WERI-Rb-1 (cell line): ENCODE measurements around the gene PSD2.
A peak's percentile ranks its signal among the peaks of the same experiment; 100 is the strongest.

Experiments
- DNase-seq: peaks from one replicate; pipeline ENCODE4 v3.0.0-alpha.2; 2020
- H3K27ac ChIP-seq: fragments of 250-450 bp; sonication (Bioruptor Pico); 2 replicates; pipeline ENCODE4 v1.5.1; 2020; ENCODE audit warnings: mild to moderate bottlenecking, moderate library complexity
- H3K27me3 ChIP-seq: fragments of 250-450 bp; sonication (Bioruptor Pico); 2 replicates; pipeline ENCODE4 v1.5.1; 2021; ENCODE audit warnings: mild to moderate bottlenecking, low read depth, moderate library complexity; ENCODE audit not compliant: insufficient read depth, severe bottlenecking
- H3K36me3 ChIP-seq: fragments of 250-450 bp; sonication (Bioruptor Pico); 2 replicates; pipeline ENCODE4 v1.5.1; 2020; ENCODE audit warnings: mild to moderate bottlenecking, moderate library complexity
- H3K4me3 ChIP-seq: 2 replicates; pipeline ENCODE4 v1.5.1; 2011; ENCODE audit warnings: low read depth, mild to moderate bottlenecking, control low read depth, low read length
- H3K9me3 ChIP-seq: fragments of 250-450 bp; sonication (Bioruptor Pico); 2 replicates; pipeline ENCODE4 v1.5.1; 2021; ENCODE audit warnings: mild to moderate bottlenecking, moderate library complexity; ENCODE audit not compliant: severe bottlenecking
- TF ChIP-seq, protein P1 (sequence below): IDR thresholded peaks from 2 replicates; pipeline ENCODE4 v1.5.1; 2011; ENCODE audit warnings: low read depth, mild to moderate bottlenecking, control low read depth, inconsistent platforms, low read length

PSD2 gene

DNA sequence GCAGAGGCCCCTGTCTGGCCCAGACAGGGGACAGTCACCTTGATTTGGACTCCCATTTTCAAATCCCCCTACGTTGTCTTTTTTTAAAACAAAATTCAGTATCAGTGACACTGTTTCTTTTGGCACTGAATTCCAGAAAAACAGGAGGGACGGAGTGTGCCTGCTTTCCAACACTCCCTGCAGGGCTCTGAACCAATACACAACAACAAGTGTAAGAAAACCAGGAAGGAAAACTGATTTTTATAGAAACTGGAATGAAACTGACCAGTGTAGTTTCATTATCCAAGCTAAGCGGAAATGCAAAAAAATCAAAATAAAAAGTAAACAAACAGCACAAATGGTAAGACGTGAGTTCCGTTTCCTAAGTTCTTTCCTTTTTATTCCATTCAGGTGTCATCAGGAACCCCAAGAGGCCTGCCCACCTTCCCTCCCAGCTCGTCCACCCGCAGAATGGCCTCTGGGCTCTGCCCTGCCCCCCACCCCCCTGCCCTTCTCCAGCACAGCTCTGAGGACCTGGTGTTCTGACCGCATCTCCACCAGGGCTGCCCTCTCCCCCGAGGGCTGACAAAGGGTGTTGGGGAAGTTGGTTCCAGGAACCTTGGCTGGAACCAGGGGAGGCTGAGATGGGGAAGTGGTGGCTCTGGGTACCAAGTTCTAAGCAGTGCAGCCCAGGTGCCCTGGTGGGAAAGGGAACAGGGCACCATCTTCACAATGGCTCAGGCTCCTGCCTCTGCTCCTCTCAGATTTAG is 73.6 kb downstream of the PSD2 start:
- H3K9me3 ChIP-seq, result no peaks in the 10 kb centered on the region
- no peaks in the 10 kb centered on the region for H3K27me3 ChIP-seq
- no peak overlapping the region for H3K27ac ChIP-seq
- TF ChIP-seq, protein P1, sequence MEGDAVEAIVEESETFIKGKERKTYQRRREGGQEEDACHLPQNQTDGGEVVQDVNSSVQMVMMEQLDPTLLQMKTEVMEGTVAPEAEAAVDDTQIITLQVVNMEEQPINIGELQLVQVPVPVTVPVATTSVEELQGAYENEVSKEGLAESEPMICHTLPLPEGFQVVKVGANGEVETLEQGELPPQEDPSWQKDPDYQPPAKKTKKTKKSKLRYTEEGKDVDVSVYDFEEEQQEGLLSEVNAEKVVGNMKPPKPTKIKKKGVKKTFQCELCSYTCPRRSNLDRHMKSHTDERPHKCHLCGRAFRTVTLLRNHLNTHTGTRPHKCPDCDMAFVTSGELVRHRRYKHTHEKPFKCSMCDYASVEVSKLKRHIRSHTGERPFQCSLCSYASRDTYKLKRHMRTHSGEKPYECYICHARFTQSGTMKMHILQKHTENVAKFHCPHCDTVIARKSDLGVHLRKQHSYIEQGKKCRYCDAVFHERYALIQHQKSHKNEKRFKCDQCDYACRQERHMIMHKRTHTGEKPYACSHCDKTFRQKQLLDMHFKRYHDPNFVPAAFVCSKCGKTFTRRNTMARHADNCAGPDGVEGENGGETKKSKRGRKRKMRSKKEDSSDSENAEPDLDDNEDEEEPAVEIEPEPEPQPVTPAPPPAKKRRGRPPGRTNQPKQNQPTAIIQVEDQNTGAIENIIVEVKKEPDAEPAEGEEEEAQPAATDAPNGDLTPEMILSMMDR, result no peak
- no peak overlapping the region for H3K4me3 ChIP-seq
- no peaks in the 10 kb centered on the region for H3K36me3 ChIP-seq
- no peak for DNase-seq

- no peaks in the 10 kb centered on the region for H3K36me3 ChIP-seq
- H3K27ac ChIP-seq, result no peak overlapping the region
- DNase-seq, result no peak
- no peak overlapping the region for H3K4me3 ChIP-seq
- TF ChIP-seq, protein P1, result no peak
- no peaks in the 10 kb centered on the region for H3K9me3 ChIP-seq
- H3K27me3 ChIP-seq, result no peaks in the 10 kb centered on the region
These were observed 75.1 kb downstream of the PSD2 start for GRCh38 chr5:139870677-139871076.

DNA sequence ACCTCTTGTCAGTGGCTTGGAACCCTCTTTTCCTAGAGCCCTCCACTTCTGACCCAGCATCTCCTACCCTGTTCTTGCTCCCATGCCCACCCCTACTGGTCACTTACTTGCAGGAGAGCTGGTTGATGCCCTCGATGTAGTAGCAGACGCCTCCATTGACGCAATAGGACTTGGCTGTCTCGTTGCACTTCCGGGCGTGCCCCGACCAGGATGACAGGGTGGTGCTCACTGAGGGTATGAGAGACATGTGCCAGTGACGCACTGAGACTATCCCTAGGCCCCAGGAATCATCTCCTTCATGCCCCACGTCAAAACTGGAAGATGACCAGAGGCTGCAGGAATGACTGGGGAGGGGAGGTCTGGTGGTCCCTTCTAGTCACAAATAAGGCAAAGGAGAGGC is 76.0 kb downstream of the PSD2 start:
- no peaks in the 10 kb centered on the region for H3K36me3 ChIP-seq
- H3K9me3 ChIP-seq, result peaks cover 4% of the 10 kb centered on the region
- DNase-seq, result no peak
- no peak overlapping the region for H3K27ac ChIP-seq
- H3K27me3 ChIP-seq, result no peaks in the 10 kb centered on the region
- TF ChIP-seq, protein P1, result no peak
- no peak overlapping the region for H3K4me3 ChIP-seq

- TF ChIP-seq, protein P1, result 0 out of 2 replicates have a peak, but pooled peaks have one; percentile 41
- DNase-seq, result peak; percentile 38
These were observed 76.6 kb downstream of the PSD2 start for GRCh38 chr5:139872052-139872766.

GRCh38 chr5:139872851-139873794 is 77.5 kb downstream of the PSD2 start:
- DNase-seq, result no peak
- Histone ChIP-seq H3K27ac (no peak overlapping the region), H3K36me3 (no peaks in the 10 kb centered on the region; the same call in 1 of the 2 replicates), H3K4me3 (no peak overlapping the region), H3K9me3 (peaks cover 4% of the 10 kb centered on the region), H3K27me3 (no peaks in the 10 kb centered on the region)
- TF ChIP-seq, protein P1, result no peak

More at GRCh38 chr5:139872052-139872766, 76.6 kb downstream of the PSD2 start:
- no peaks in the 10 kb centered on the region for H3K27me3 ChIP-seq
- peaks cover 4% of the 10 kb centered on the region for H3K9me3 ChIP-seq
- no peaks in the 10 kb centered on the region; the same call in 1 of the 2 replicates for H3K36me3 ChIP-seq
- no peak overlapping the region for H3K4me3 ChIP-seq
- H3K27ac ChIP-seq, result no peak overlapping the region
